Stomach (tissue), 9 donors: ENCODE data around the gene SEC22A. TPM values are rescaled to one million over a fixed set of nuclear protein-coding genes. Genes with fewer than 3 reads are reported as not detected.
"Not testable (repeated sequence)": the region's sequence is repeated elsewhere in the genome, so short reads cannot be mapped to it uniquely, and the experiment has no call there.

Experiments
- DNase-seq, 2 donors: peaks; one replicate each; pipeline versions ENCODE4 v3.0.0 to v3.0.0-alpha.2; 2013 to 2019
- H3K27ac ChIP-seq, 5 donors: fragments of 200-600 bp in 4 of 5; sonication (generic) in 4 of 5; one replicate each; pipeline ENCODE4 v1.5.1; 2013 to 2019; ENCODE audit warnings: mild to moderate bottlenecking in 1 of 5, moderate library complexity in 1 of 5
- H3K27me3 ChIP-seq, 3 donors: fragments of 200-600 bp; sonication (generic); one replicate each; pipeline ENCODE4 v1.5.1; 2017 to 2019; ENCODE audit warnings: mixed run types in 1 of 3
- H3K36me3 ChIP-seq, 4 donors: fragments of 200-600 bp; sonication (generic); 1 replicate in 3 of 4; 2 replicates in 1 of 4; pipeline ENCODE4 v1.5.1; 2016 to 2019
- H3K4me1 ChIP-seq, 4 donors: fragments of 200-600 bp; sonication (generic); one replicate each; pipeline ENCODE4 v1.5.1; 2016 to 2019
- H3K4me3 ChIP-seq, 4 donors: fragments of 200-600 bp; sonication (generic) in 3 of 4; one replicate each; pipeline ENCODE4 v1.5.1; 2016 to 2019; ENCODE audit warnings: mild to moderate bottlenecking in 1 of 4
- H3K9me3 ChIP-seq, 4 donors: fragments of 200-600 bp; sonication (generic); one replicate each; pipeline ENCODE4 v1.5.1; 2016 to 2019
- EP300 ChIP-seq: sonication (generic); formaldehyde crosslinking; IDR thresholded peaks from one replicate; pipeline ENCODE4 v1.6.1; 2017; ENCODE audit warnings: antibody characterized with exemption
- POLR2A ChIP-seq, 4 donors: fragments of 450-650 bp; IDR thresholded peaks; one replicate each; pipeline ENCODE4 v1.6.1; 2016; ENCODE audit warnings: antibody characterized with exemption in 4 of 4, control low read depth in 2 of 4, mild to moderate bottlenecking in 1 of 4, moderate library complexity in 1 of 4
- POLR2AphosphoS5 ChIP-seq, 3 donors: sonication (generic); formaldehyde crosslinking; IDR thresholded peaks; one replicate each; pipeline ENCODE4 v1.6.1; 2016; ENCODE audit warnings: antibody characterized with exemption in 3 of 3
- WGBS, 5 donors: extraction: QIAGEN DNeasy Blood & Tissue Kit in 3 of 5; methylation state at CpG; one replicate each; pipeline versions ENCODE4 v1.1.5 to v1.1.7; 2013 to 2018; 5-methylcytosine and 5-hydroxymethylcytosine counted together
- intact Hi-C: fragments of 100-400 bp; cut with DNase I; formaldehyde crosslinking; loops from one replicate; pipeline ENCODE4 v1.15.1; 2023; ENCODE audit warnings: low total_unique reads
- polyA plus RNA-seq, 3 donors: library from polyadenylated mRNA; stranded (reverse); fragments of 200-250 nt; gene quantifications; one replicate each; pipeline ENCODE4 v1.2.3, GENCODE V29; 2013
- total RNA-seq, 5 donors: library from RNA; depleted of rRNA; stranded (reverse); fragments of >200 nt; gene quantifications; one replicate each; pipeline versions ENCODE4 v1.1.0 to v1.2.3, GENCODE V29; 2014 to 2016
- TF ChIP-seq, protein P1 (sequence below), 7 experiments: fragments of 450-650 bp in 4 of 7; fragments of 200-600 bp in 3 of 7; sonication (generic) in 3 of 7; IDR thresholded peaks; one replicate each; pipeline ENCODE4 v1.5.1; 2016 to 2019; ENCODE audit warnings: antibody characterized with exemption in 7 of 7, control low read depth in 2 of 7, mild to moderate bottlenecking in 1 of 7
- donor health status: healthy with polysubstance abuse.
- donor health status: Bipolar disorder and iron deficiency.
- donor health status: healthy.

SEC22A gene
- total and polyA plus RNA-seq, 8 donors = 1.6 to 26.6 (median 6.7) TPM; not detected in 1

- no peaks in the 10 kb centered on the region for H3K27me3 ChIP-seq
- no peak for DNase-seq
- no peak overlapping the region for H3K27ac ChIP-seq
- peaks cover 0 to 25% (median 12%) of the 10 kb centered on the region in 4 donors for H3K9me3 ChIP-seq
- H3K4me1 ChIP-seq = peaks cover 0 to 4% (median 0%) of the 10 kb centered on the region in 4 donors
- 47 to 76% (median 67%) methylated on average over 3 of the region's 3 CpGs for WGBS, 5 donors
- intact Hi-C loops = no loop called here
- H3K36me3 ChIP-seq = peaks cover 0 to 54% (median 38%) of the 10 kb centered on the region in 4 donors
- H3K4me3 ChIP-seq = no peak overlapping the region
- TF ChIP-seq EP300 = no peak
- no peak for TF ChIP-seq POLR2A (IDR thresholded peaks at IDR 0.05)
- TF ChIP-seq, protein P1, sequence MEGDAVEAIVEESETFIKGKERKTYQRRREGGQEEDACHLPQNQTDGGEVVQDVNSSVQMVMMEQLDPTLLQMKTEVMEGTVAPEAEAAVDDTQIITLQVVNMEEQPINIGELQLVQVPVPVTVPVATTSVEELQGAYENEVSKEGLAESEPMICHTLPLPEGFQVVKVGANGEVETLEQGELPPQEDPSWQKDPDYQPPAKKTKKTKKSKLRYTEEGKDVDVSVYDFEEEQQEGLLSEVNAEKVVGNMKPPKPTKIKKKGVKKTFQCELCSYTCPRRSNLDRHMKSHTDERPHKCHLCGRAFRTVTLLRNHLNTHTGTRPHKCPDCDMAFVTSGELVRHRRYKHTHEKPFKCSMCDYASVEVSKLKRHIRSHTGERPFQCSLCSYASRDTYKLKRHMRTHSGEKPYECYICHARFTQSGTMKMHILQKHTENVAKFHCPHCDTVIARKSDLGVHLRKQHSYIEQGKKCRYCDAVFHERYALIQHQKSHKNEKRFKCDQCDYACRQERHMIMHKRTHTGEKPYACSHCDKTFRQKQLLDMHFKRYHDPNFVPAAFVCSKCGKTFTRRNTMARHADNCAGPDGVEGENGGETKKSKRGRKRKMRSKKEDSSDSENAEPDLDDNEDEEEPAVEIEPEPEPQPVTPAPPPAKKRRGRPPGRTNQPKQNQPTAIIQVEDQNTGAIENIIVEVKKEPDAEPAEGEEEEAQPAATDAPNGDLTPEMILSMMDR (IDR thresholded peaks at IDR 0.05) = no peak
- TF ChIP-seq POLR2AphosphoS5 (IDR thresholded peaks at IDR 0.05) = no peak
Observed at GRCh38 chr3:123225016-123225415, 23.3 kb downstream of the SEC22A start.

DNA sequence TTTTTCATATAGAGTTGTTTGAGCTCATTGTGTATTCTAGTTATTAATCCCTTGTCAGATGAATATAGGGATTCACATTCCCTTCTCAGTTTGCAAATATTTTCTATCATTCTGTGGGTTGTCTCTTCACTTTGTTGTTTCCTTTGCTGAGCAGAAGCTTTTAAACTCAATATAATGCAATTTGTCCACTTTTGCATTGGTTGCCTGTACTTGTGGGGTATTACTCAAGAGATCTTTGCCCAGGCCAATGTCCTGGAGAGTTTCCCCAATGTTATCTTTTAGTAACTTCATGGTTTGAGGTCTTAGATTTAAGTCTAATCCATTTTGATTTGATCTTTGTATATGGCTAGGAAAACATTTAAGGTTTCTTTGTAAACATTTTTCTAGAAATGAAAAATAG is 24.8 kb downstream of the SEC22A start:
- intact Hi-C loops = no loop called here
- no peaks in the 10 kb centered on the region for H3K27me3 ChIP-seq
- peaks cover 0 to 54% (median 39%) of the 10 kb centered on the region in 4 donors for H3K36me3 ChIP-seq
- no peak overlapping the region for H3K4me3 ChIP-seq
- DNase-seq = no peak
- H3K9me3 ChIP-seq = peaks cover 0 to 25% (median 12%) of the 10 kb centered on the region in 4 donors
- TF ChIP-seq EP300 (no peak), POLR2AphosphoS5 (IDR thresholded peaks at IDR 0.05) (no peak), POLR2A (IDR thresholded peaks at IDR 0.05) (no peak)
- TF ChIP-seq, protein P1 (IDR thresholded peaks at IDR 0.05) = no peak
- peaks cover 0 to 4% (median 0%) of the 10 kb centered on the region in 4 donors for H3K4me1 ChIP-seq
- H3K27ac ChIP-seq = no peak overlapping the region

- Histone ChIP-seq H3K27me3 (no peaks in the 10 kb centered on the region), H3K36me3 (peaks cover 0 to 57% (median 48%) of the 10 kb centered on the region in 4 donors), H3K27ac (no peak overlapping the region), H3K4me1 (no peaks in the 10 kb centered on the region), H3K4me3 (no peak overlapping the region), H3K9me3 (peaks cover 0 to 25% (median 12%) of the 10 kb centered on the region in 4 donors)
- 91 to 99% (median 97%) methylated on average over 2 of the region's 2 CpGs for WGBS, 5 donors
- no peak for DNase-seq
- intact Hi-C loops = no loop called here
- TF ChIP-seq POLR2A (IDR thresholded peaks at IDR 0.05) (no peak), EP300 (no peak), POLR2AphosphoS5 (IDR thresholded peaks at IDR 0.05) (no peak)
- TF ChIP-seq, protein P1 (IDR thresholded peaks at IDR 0.05) = no peak
Observed at GRCh38 chr3:123229145-123229544, 27.4 kb downstream of the SEC22A start.

GRCh38 chr3:123236902-123237301 is 35.2 kb downstream of the SEC22A start:
- no peak for TF ChIP-seq EP300
- TF ChIP-seq POLR2A (IDR thresholded peaks at IDR 0.05) = no peak
- TF ChIP-seq, protein P1 (IDR thresholded peaks at IDR 0.05) = no peak
- no peak for TF ChIP-seq POLR2AphosphoS5 (IDR thresholded peaks at IDR 0.05)
- Histone ChIP-seq H3K27ac (no peak overlapping the region), H3K27me3 (no peaks in the 10 kb centered on the region), H3K9me3 (no peaks in the 10 kb centered on the region), H3K4me3 (no peak overlapping the region), H3K36me3 (peaks cover 0 to 39% (median 16%) of the 10 kb centered on the region in 4 donors), H3K4me1 (no peaks in the 10 kb centered on the region)
- intact Hi-C loops = no loop called here
- WGBS, 5 donors = 90 to 96% (median 92%) methylated on average over 3 of the region's 3 CpGs
- DNase-seq = no peak

GRCh38 chr3:123239186-123239585 is 37.4 kb downstream of the SEC22A start:
- DNase-seq, H3K4me3 ChIP-seq, H3K27ac ChIP-seq, intact Hi-C loops, H3K9me3 ChIP-seq, H3K27me3 ChIP-seq, H3K4me1 ChIP-seq: not testable (repeated sequence)
- WGBS, 5 donors = 94 to 98% (median 96%) methylated on average over 2 of the region's 2 CpGs
- H3K36me3 ChIP-seq = peaks cover 0 to 37% (median 10%) of the 10 kb centered on the region in 4 donors
